H1 (cell line): Measurements from ENCODE around the gene MORN4. TPM values are rescaled to one million over a fixed set of nuclear protein-coding genes. Genes with fewer than 3 reads are reported as not detected.

Source experiments
- CTCF ChIA-PET: fragments of 300-600 bp; sonication (Branson Sonifier 250); formaldehyde crosslinking; loops from one replicate; lab custom pipeline; 2021; ENCODE audit not compliant: partially characterized antibody; lab: Charles Lee
- POLR2A ChIA-PET: fragments of 300-600 bp; sonication (Branson Sonifier 250); formaldehyde crosslinking; loops from one replicate; lab custom pipeline; 2021; ENCODE audit warnings: inconsistent platforms; ENCODE audit not compliant: partially characterized antibody; lab: Charles Lee
- DNase-seq, 2 experiments: peaks; one replicate each; pipeline versions ENCODE4 v3.0.0 to v3.0.0-alpha.2; 2010 to 2022; ENCODE audit warnings: low spot score in 2 of 2, low read depth in 1 of 2, mixed read lengths in 1 of 2
- FAIRE-seq: peaks from 2 replicates; lab custom pipeline; 2011; peaks lifted over from hg19 to GRCh38; lab: Jason Lieb, UNC
- H2AFZ ChIP-seq: 2 replicates; pipeline ENCODE4 v1.8.1; 2012; ENCODE audit warnings: low read length, inconsistent platforms
- H2AK5ac ChIP-seq: 2 replicates; pipeline ENCODE4 v1.6.1; 2013; ENCODE audit warnings: low read depth, low read length
- H2BK120ac ChIP-seq: replicated peaks from 2 replicates; pipeline ENCODE3; 2013; ENCODE audit warnings: low read depth, low read length, inconsistent platforms
- H2BK12ac ChIP-seq: 2 replicates; pipeline ENCODE4 v1.6.1; 2013; ENCODE audit warnings: low read depth, low read length
- H2BK15ac ChIP-seq: 2 replicates; pipeline ENCODE4 v1.6.1; 2013; ENCODE audit warnings: low read length
- H2BK20ac ChIP-seq: 2 replicates; pipeline ENCODE4 v1.6.1; 2013; ENCODE audit warnings: low read length
- H2BK5ac ChIP-seq: 2 replicates; pipeline ENCODE4 v1.6.1; 2013; ENCODE audit warnings: low read depth, low read length
- H3K14ac ChIP-seq: 2 replicates; pipeline ENCODE4 v1.6.1; 2013; ENCODE audit warnings: inconsistent platforms; ENCODE audit not compliant: insufficient read length
- H3K18ac ChIP-seq: 2 replicates; pipeline ENCODE4 v1.6.1; 2013; ENCODE audit warnings: low read length; ENCODE audit errors: extremely low read depth
- H3K23ac ChIP-seq: 2 replicates; pipeline ENCODE4 v1.6.1; 2013; ENCODE audit warnings: inconsistent platforms; ENCODE audit not compliant: insufficient read length
- H3K23me2 ChIP-seq: 2 replicates; pipeline ENCODE4 v1.6.1; 2013; ENCODE audit warnings: low read depth, low read length
- H3K27ac ChIP-seq: 2 replicates; pipeline ENCODE4 v1.6.1; 2011; ENCODE audit warnings: low read depth, low read length, inconsistent platforms
- H3K27me3 ChIP-seq, 4 experiments: replicated peaks in 1 of 4; 1 replicate in 1 of 4; 2 replicates in 3 of 4; pipeline versions ENCODE4 v1.6.1 to v1.8.1; 2011 to 2013; ENCODE audit warnings: low read length in 3 of 4, mild to moderate bottlenecking in 3 of 4, inconsistent platforms in 2 of 4, mixed read lengths in 2 of 4, moderate library complexity in 1 of 4; ENCODE audit not compliant: control insufficient read depth in 3 of 4, insufficient read depth in 3 of 4; ENCODE audit errors: extremely low read depth in 1 of 4
- H3K36me3 ChIP-seq, 4 experiments: 2 replicates each; pipeline versions ENCODE4 v1.6.1 to v1.8.1; 2011 to 2013; ENCODE audit warnings: mild to moderate bottlenecking in 4 of 4, low read length in 3 of 4, moderate library complexity in 2 of 4, control low read depth in 1 of 4, inconsistent platforms in 1 of 4; ENCODE audit not compliant: insufficient read depth in 4 of 4, control insufficient read depth in 2 of 4
- H3K4ac ChIP-seq: replicated peaks from 2 replicates; pipeline ENCODE3; 2013; ENCODE audit warnings: low read length, low read depth, mixed read lengths, inconsistent platforms; ENCODE audit not compliant: insufficient read length
- H3K4me1 ChIP-seq, 4 experiments: replicated peaks in 1 of 4; 1 replicate in 1 of 4; 2 replicates in 3 of 4; pipeline versions ENCODE4 v1.6.1 to v1.8.1; 2011 to 2013; ENCODE audit warnings: low read length in 3 of 4, inconsistent platforms in 2 of 4, mixed read lengths in 1 of 4; ENCODE audit not compliant: insufficient read depth in 4 of 4, control insufficient read depth in 3 of 4
- H3K4me2 ChIP-seq, 2 experiments: 2 replicates each; pipeline versions ENCODE4 v1.6.1 to v1.8.1; 2011 to 2013; ENCODE audit warnings: low read depth in 2 of 2, low read length in 2 of 2, control low read depth in 1 of 2, inconsistent platforms in 1 of 2, mild to moderate bottlenecking in 1 of 2; ENCODE audit not compliant: insufficient read depth in 1 of 2
- H3K4me3 ChIP-seq, 4 experiments: fragments of 200-600, 300-600 bp in 1 of 4; sonication (generic), shearing (Covaris generic), sonication (Bioruptor Twin) in 1 of 4; 2 replicates each; pipeline versions ENCODE4 v1.5.1 to v1.8.1; 2011 to 2016; ENCODE audit warnings: low read length in 4 of 4, low read depth in 3 of 4, control low read depth in 2 of 4, inconsistent platforms in 2 of 4, mild to moderate bottlenecking in 2 of 4, mixed read lengths in 1 of 4, moderate library complexity in 1 of 4; ENCODE audit not compliant: insufficient read depth in 2 of 4; ENCODE audit errors: extremely low read depth in 1 of 4
- H3K56ac ChIP-seq: replicated peaks from 2 replicates; pipeline ENCODE3; 2013; ENCODE audit warnings: low read depth, mild to moderate bottlenecking, mixed read lengths, low read length, inconsistent platforms; ENCODE audit not compliant: insufficient read length
- H3K79me1 ChIP-seq: 2 replicates; pipeline ENCODE4 v1.6.1; 2013; ENCODE audit warnings: low read depth, low read length, control low read depth
- H3K79me2 ChIP-seq, 2 experiments: 2 replicates each; pipeline versions ENCODE4 v1.6.1 to v1.8.1; 2012 to 2013; ENCODE audit warnings: low read length in 2 of 2, mild to moderate bottlenecking in 2 of 2, inconsistent platforms in 1 of 2; ENCODE audit not compliant: insufficient read depth in 2 of 2, control insufficient read depth in 1 of 2
- H3K9ac ChIP-seq, 4 experiments: replicated peaks in 1 of 4; 1 replicate in 1 of 4; 2 replicates in 3 of 4; pipeline versions ENCODE4 v1.6.1 to v1.8.1; 2011 to 2013; ENCODE audit warnings: low read depth in 3 of 4, low read length in 3 of 4, control low read depth in 2 of 4, mild to moderate bottlenecking in 2 of 4, moderate library complexity in 2 of 4, inconsistent platforms in 1 of 4; ENCODE audit errors: extremely low read depth in 1 of 4
- H3K9me3 ChIP-seq, 2 experiments: 2 replicates each; pipeline versions ENCODE4 v1.6.1 to v1.8.1; 2012 to 2013; ENCODE audit warnings: mild to moderate bottlenecking in 2 of 2, moderate library complexity in 2 of 2, control low read depth in 1 of 2, inconsistent platforms in 1 of 2, low read depth in 1 of 2, low read length in 1 of 2, mixed read lengths in 1 of 2; ENCODE audit not compliant: insufficient read depth in 2 of 2
- H4K20me1 ChIP-seq, 2 experiments: replicated peaks in 1 of 2; 2 replicates each; pipeline versions ENCODE3 to v1.8.1; 2011 to 2013; ENCODE audit warnings: inconsistent platforms in 2 of 2, low read length in 2 of 2, mild to moderate bottlenecking in 1 of 2; ENCODE audit not compliant: insufficient read depth in 2 of 2, control insufficient read depth in 1 of 2
- H4K5ac ChIP-seq: 2 replicates; pipeline ENCODE4 v1.6.1; 2013; ENCODE audit warnings: low read length, low read depth, mixed read lengths, inconsistent platforms; ENCODE audit not compliant: insufficient read length
- H4K8ac ChIP-seq: 2 replicates; pipeline ENCODE4 v1.8.0; 2013; ENCODE audit warnings: mild to moderate bottlenecking, moderate library complexity, low read length, inconsistent platforms; ENCODE audit not compliant: insufficient read depth; ENCODE audit errors: extremely low read depth
- H4K91ac ChIP-seq: replicated peaks from 2 replicates; pipeline ENCODE3; 2013; ENCODE audit warnings: low read length, mixed read lengths, inconsistent platforms; ENCODE audit not compliant: insufficient read length
- FOSL1 ChIP-seq: IDR thresholded peaks from 2 replicates; pipeline ENCODE4 v1.6.1; 2011; ENCODE audit warnings: mild to moderate bottlenecking, low read depth, low read length, moderate library complexity; ENCODE audit not compliant: insufficient read depth
- POLR2AphosphoS5 ChIP-seq: IDR thresholded peaks from 2 replicates; pipeline ENCODE4 v1.6.1; 2011; ENCODE audit warnings: low read depth, low read length
- SIX5 ChIP-seq: IDR thresholded peaks from 2 replicates; pipeline ENCODE4 v1.6.1; 2011; ENCODE audit warnings: mild to moderate bottlenecking, low read depth, low read length
- SRF ChIP-seq: IDR thresholded peaks from 2 replicates; pipeline ENCODE4 v1.6.1; 2011; ENCODE audit warnings: mild to moderate bottlenecking, low read depth, low read length, moderate library complexity
- SUZ12 ChIP-seq: fragments of 200-600 bp; sonication (generic); IDR thresholded peaks from 2 replicates; pipeline ENCODE4 v1.6.1; 2012; ENCODE audit warnings: mild to moderate bottlenecking, inconsistent platforms, low read length, moderate library complexity, mixed read lengths
- TCF12 ChIP-seq: IDR thresholded peaks from 2 replicates; pipeline ENCODE4 v1.6.1; 2011; ENCODE audit warnings: low read depth, mild to moderate bottlenecking, low read length
- WGBS, 2 experiments: shearing (Covaris generic) in 1 of 2; methylation state at CpG; one replicate each; pipeline versions ENCODE4 v1.1.6 to v1.1.7; 2013 to 2015; ENCODE audit warnings: low lambda C conversion rate in 2 of 2, mixed read lengths in 2 of 2, inconsistent platforms in 1 of 2, low coverage in 1 of 2, missing lambda C conversion rate in 1 of 2; ENCODE audit not compliant: insufficient replicate concordance in 2 of 2, insufficient coverage in 1 of 2, insufficient read length in 1 of 2; ENCODE audit errors: extremely low coverage in 1 of 2, missing lambda C conversion rate in 1 of 2; 5-methylcytosine and 5-hydroxymethylcytosine counted together
- polyA plus RNA-seq, 7 experiments: library from polyadenylated mRNA; depleted of rRNA in 3 of 7; stranded (reverse) in 5 of 7; unstranded in 2 of 7; fragments of >200 nt in 5 of 7; fragments of 200-250 nt in 2 of 7; gene quantifications; 1 replicate in 5 of 7; 2 replicates in 1 of 7; 4 replicates in 1 of 7; pipeline versions ENCODE4 v1.2.1 to v1.2.3, GENCODE V29; 2011 to 2013; ENCODE audit warnings: missing spikeins in 2 of 7, mixed read lengths in 2 of 7
- total RNA-seq: library from RNA; stranded (reverse); fragmentation: NEBNext Ultra II Directional; extraction: Animal tissue kit (Norgen Biotek cat#: 25700); gene quantifications from 2 replicates; pipeline ENCODE4 v1.2.1, GENCODE V29; 2021

MORN4 gene
- total and polyA plus RNA-seq, 2 of the 8 experiments (the other 6 are each of a cell fraction or from before 2014, with no cell fraction given) = 13.6 to 22.0 TPM

GRCh38 chr10:97567891-97568290 lies 65.4 kb downstream of the MORN4 start:
- no peak overlapping the region for H2BK15ac ChIP-seq
- H3K9ac ChIP-seq = no peak overlapping the region
- no peaks in the 10 kb centered on the region for H3K23me2 ChIP-seq
- CTCF ChIA-PET = interaction anchor here (0.6 to 12.9 kb wide), 8 partner anchors 9 to 798 kb away, joined by 3 to 169 read pairs (median 6); no protein-coding TSS in a partner anchor
- H3K27me3 ChIP-seq = no peaks in the 10 kb centered on the region
- FAIRE-seq = no peak
- WGBS, 2 experiments = 98% methylated on average over 15 of the region's 15 CpGs; no CpG with 5 or more reads in 1 of the 2 experiments
- no peak overlapping the region for H2BK120ac ChIP-seq
- no peak overlapping the region for H4K8ac ChIP-seq
- no peaks in the 10 kb centered on the region for H3K79me2 ChIP-seq
- H3K4me1 ChIP-seq = peaks cover 0 to 3% (median 1%) of the 10 kb centered on the region in 4 experiments; a peak in 2 of 7 replicates
- POLR2A ChIA-PET = interaction anchor here (0.6 kb wide), 2 partner anchors 10 to 64 kb away, joined by 3 read pairs; no protein-coding TSS in a partner anchor
- DNase-seq = no peak
- H2AK5ac ChIP-seq = no peak overlapping the region
- H4K91ac ChIP-seq = no peak overlapping the region
- no peak overlapping the region for H2BK12ac ChIP-seq
- no peaks in the 10 kb centered on the region for H3K79me1 ChIP-seq
- H3K4ac ChIP-seq = no peak overlapping the region
- H3K9me3 ChIP-seq = no peaks in the 10 kb centered on the region
- no peak overlapping the region for H4K5ac ChIP-seq
- no peak overlapping the region for H3K18ac ChIP-seq
- H3K4me2 ChIP-seq = no peak overlapping the region
- H3K27ac ChIP-seq = no peak overlapping the region
- H4K20me1 ChIP-seq = peaks cover 0 to 2% of the 10 kb centered on the region in 2 experiments
- 0 out of 2 replicates have a peak overlapping the region, but pooled peaks have one; percentile 9 for H2BK5ac ChIP-seq
- no peak for TF ChIP-seq FOSL1
- no peak for TF ChIP-seq POLR2AphosphoS5
- no peak for TF ChIP-seq SRF
- TF ChIP-seq SUZ12 = no peak
- TF ChIP-seq TCF12 = no peak
- no peak for TF ChIP-seq SIX5
- H2BK20ac ChIP-seq = no peak overlapping the region
- H3K23ac ChIP-seq = no peak overlapping the region
- peaks cover 0 to 14% (median 2%) of the 10 kb centered on the region in 4 experiments; a peak in 4 of 8 replicates for H3K36me3 ChIP-seq
- H3K14ac ChIP-seq = no peak overlapping the region
- no peak overlapping the region for H3K4me3 ChIP-seq
- H3K56ac ChIP-seq = no peak overlapping the region
- no peak overlapping the region for H2AFZ ChIP-seq
